NCI-H2196 treated with DMSO at 0.1 percent for 48 hours (cell line): Measurements from ENCODE around the gene GYPB.
"Not testable (repeated sequence)": the region's sequence is repeated elsewhere in the genome, so short reads cannot be mapped to it uniquely, and the experiment has no call there.

Experiments used
- DNase-seq: peaks from one replicate; lab custom pipeline; 2025; ENCODE audit not compliant: unreplicated experiment; lab: John Stamatoyannopoulos, UW

GYPB gene

DNA sequence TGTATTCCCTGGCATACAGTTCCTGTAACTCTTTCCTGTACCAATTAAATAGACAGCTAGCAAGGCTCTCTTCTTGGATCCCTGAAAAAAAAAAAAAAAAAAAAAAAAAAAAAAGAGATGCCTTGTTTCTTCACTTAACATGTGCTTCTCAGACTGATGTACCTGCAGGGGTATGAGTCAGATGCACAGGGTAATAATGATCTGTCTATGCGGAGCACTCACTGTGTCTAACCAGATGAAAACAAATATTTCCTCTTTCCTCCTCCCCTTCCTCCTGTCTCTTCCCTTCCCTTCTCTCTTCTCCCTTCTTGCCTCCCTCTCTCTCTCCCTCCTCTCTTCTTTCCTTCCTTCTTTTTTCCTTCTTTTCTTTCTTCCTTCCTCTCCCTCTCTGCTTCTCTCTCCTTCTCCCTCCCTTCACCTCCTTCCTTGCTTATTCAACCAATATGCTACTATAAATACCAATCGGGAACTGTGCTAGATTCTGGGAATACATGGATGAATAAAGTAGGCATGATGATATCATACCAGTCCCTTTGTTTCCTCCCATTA, 3.0 kb downstream of the GYPB start:
- DNase-seq, result not testable (repeated sequence)

GRCh38 chr4:144014808-144015207, 4.4 kb downstream of the GYPB start:
- no peak for DNase-seq

- DNase-seq, result not testable (repeated sequence)
These were observed 10.6 kb downstream of the GYPB start for GRCh38 chr4:144008602-144009001.

DNA sequence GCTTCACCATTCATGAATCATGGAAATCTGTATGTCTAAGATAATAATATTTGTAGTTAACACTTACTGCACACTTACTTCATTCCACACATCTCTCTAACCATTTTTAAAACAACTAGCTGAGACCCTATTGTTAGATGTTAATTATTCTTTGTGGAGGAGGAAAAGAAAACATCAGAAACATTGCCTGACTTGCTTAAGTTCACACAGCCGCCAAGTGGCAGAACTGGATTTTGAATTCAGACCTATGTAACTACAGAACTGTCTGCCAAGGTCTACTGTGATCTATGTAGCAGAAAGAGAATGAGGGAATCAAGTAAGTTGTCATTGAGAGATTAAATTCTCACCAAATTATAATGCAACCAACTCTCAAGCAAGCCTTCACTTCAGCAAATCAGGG, 11.2 kb downstream of the GYPB start:
- not testable (repeated sequence) for DNase-seq

DNA sequence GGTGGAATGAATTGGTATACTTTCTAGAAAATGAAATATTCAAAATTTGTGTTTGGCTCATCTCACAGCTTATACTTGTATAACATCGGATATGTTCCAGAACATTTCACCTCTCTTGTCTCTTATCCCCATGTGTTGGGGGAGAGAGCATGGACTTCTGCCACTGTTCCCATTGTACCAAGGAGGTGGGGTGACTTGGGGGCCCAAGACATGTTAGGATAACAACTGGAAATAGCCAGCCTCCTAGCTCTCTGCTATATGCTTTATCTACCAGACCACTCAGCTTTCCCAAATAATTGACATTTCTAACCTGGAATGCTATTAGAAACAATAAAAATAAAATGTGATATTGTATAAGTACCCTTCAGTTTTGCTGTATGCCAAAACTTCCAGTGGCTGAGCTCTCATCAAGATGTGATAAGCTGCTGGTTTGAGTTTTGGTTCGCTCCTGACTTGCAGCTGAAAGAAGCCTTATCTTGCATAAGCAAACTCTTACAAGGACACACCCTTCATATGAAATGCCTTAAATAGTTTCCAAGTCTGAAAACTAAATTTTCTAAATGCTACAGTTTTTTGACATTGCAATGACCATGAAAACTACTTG, 12.9 kb downstream of the GYPB start:
- not testable (repeated sequence) for DNase-seq

GRCh38 chr4:144005558-144005953, 13.6 kb downstream of the GYPB start:
- DNase-seq, result not testable (repeated sequence)

DNA sequence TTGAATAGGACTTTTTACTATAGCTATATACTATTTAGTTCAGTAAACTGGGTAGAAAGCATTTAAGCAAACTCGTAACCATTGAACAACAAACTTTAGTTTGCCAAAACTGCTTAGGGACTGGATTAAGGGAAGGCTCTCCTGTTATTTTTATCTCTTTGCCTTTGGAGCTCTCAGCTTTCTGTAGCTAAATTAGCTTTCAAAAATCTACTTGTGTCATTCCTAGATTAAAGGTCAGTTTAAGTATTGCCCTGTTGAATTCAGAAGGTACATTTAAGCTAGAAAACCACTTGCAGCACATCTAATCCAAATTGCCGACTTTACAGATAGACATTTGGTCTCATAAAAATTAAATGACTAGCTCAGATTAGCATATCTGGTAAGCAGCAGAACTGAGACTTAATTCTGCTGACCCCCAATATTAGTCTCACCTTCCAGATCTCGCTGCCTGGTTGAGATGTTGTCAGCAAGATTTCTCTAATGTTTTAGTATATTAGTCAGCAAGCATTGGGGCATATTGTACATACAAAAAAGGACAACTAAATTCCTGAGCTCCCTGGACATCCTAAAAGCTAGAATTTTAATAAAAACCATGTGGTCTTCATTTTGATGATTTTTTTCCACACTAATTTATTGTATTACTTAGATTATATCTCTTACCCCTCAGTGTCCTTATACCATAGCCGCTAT, 14.2 kb downstream of the GYPB start:
- DNase-seq, result not testable (repeated sequence)

GRCh38 chr4:144003890-144004265, 15.3 kb downstream of the GYPB start:
- DNase-seq, result not testable (repeated sequence)

- DNase-seq, result not testable (repeated sequence)
These were observed 15.8 kb downstream of the GYPB start for GRCh38 chr4:144003205-144003889.

- not testable (repeated sequence) for DNase-seq
These were observed 18.7 kb downstream of the GYPB start for GRCh38 chr4:144000331-144000995.

DNA sequence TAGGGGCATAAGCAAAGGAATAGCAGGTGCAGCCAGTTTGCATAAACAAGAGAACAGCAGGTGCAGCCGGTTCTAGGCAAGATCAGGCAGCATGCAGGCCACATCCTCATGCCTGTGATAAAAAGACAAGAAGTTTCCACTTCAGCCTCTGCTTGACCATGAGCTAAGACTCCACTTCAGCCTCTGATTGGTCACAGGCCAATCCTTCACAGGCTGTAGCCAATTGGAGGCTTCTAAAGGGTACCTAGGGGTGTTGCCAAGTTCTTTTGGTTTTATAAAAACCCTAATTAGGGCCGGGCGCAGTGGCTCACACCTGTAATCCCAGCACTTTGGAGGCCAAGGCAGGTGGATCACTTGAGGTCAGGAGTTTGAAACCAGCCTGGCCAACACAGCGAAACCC, 23.0 kb downstream of the GYPB start:
- not testable (repeated sequence) for DNase-seq

DNA sequence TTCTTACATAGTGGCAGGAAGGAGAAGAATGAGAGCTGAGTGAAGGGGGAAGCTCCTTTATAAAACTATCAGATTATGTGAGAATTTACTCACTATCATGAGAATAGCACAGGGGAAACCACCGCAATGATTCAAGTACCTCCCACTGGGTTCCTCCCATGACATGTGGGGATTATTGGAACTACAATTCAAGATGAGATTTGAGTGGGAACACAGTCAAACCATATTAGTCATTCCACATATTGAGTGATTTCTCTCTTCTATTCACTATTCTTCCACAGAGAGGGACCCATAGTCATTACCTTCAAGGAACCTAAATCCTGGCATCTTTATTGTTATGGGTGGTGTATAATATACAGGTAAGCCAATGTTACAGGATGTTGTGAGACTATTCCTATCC, 27.4 kb downstream of the GYPB start:
- DNase-seq, result not testable (repeated sequence)

- DNase-seq, result not testable (repeated sequence)
These were observed 28.5 kb downstream of the GYPB start for GRCh38 chr4:143990717-143991116.

GRCh38 chr4:143986180-143986579, 33.0 kb downstream of the GYPB start:
- DNase-seq, result no peak

DNA sequence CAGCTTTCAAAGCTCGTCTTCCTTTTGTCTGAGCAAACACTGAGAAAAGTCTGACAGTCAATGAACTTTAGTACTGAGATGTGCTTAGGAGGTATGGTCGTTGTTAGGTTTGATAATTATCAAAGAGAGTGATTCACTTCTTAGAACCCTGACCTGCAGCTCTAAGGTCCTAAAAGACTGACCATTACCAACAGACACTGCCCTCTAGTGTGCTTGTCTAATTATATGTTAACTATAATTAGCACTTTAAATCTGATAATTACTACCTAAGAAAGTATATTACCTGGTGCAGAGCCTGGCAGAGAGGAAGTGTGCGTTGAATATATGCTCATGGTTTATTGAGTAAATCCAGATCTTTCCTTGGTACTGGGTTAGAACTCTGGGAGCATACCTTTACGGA, 38.4 kb downstream of the GYPB start:
- DNase-seq, result not testable (repeated sequence)

DNA sequence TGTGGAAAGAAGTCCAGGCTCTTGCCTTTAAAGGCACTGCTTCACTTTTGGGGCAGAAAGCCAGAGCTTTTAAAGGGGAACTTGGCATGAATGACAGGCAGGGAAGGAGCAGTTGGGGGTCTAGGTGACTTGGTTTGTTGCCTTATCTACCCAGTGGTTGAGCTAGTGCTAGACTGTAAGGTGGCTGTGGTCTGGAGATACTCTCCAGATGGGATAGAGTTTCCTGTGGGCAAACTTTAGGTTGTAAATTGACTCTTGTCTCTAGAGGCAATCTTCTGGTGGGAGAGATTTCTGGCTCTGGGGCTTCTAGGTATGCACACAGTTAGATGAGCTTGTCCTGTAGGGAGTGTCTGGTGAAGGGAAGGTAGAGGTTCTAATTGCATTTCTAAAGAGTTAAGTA, 43.7 kb downstream of the GYPB start:
- DNase-seq, result not testable (repeated sequence)

DNA sequence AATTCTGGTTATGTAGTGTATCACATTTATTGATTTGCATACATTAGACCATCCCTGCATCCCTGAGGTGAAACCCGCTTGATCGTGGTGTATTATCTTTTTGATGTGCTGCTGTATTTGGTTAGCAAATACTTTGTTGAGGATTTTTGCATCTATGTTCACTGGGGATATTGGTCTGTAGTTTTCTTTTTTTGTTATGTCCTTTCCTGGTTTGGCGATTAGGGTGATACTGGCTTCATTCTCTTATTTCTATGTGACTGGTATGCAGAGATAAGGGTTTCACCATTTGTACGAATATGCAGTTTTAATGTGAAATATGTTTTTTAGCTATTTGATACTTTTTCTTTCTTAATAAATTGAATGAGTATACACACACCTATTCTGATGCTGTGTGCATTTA, 45.2 kb downstream of the GYPB start:
- DNase-seq, result not testable (repeated sequence)

- no peak for DNase-seq
These were observed 58.1 kb downstream of the GYPB start for GRCh38 chr4:143961075-143961474.

DNA sequence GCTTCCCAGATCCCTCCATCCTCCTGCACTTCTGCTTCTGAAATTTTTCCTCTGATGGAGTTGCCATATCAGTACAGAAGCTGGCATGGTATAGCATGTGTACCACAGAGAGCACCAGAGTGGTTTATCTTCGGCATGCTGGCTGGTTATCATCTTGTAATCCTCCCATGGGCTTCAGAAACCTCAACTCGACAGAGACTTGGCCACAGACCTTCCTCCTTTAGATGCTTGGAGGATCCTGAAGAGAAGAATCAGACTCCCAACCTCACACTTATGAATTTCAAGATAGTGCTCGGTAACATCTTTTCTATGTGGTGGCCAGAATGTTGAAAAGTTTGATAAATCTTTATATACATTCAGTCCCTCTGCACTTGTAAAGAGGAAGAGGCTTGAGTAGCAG, 63.9 kb downstream of the GYPB start:
- not testable (repeated sequence) for DNase-seq

- not testable (repeated sequence) for DNase-seq
These were observed 67.7 kb downstream of the GYPB start for GRCh38 chr4:143951458-143951972.

- DNase-seq, result not testable (repeated sequence)
These were observed 68.2 kb downstream of the GYPB start for GRCh38 chr4:143950967-143951366.
